AG04450 (cell line): ENCODE measurements around the gene DEXI. TPM values are rescaled to one million over a fixed set of nuclear protein-coding genes. Genes with fewer than 3 reads are reported as not detected.

Source experiments
- CTCF ChIA-PET: fragments of 300-600, 350-600 bp; formaldehyde crosslinking; extraction: SDS; loops from one replicate; lab custom pipeline; 2022; ENCODE audit warnings: antibody characterized with exemption, inconsistent platforms; lab: Charles Lee
- POLR2A ChIA-PET: fragments of 350-600 bp; formaldehyde crosslinking; extraction: SDS; loops from one replicate; lab custom pipeline; 2021; ENCODE audit warnings: antibody characterized with exemption, inconsistent platforms; lab: Yijun Ruan, JAX
- DNase-seq: peaks from one replicate; pipeline ENCODE4 v3.0.0-alpha.2; 2011; ENCODE audit warnings: low read depth, low spot score
- H3K27ac ChIP-seq: one replicate; pipeline ENCODE4 v1.5.1; 2012; ENCODE audit warnings: low read depth, low read length, control low read depth
- H3K27me3 ChIP-seq: one replicate; pipeline ENCODE4 v1.6.0; 2012; ENCODE audit warnings: low read length; ENCODE audit not compliant: control insufficient read depth, insufficient read depth
- H3K4me3 ChIP-seq: 2 replicates; pipeline ENCODE4 v1.5.1; 2011; ENCODE audit warnings: mild to moderate bottlenecking, low read depth, low read length, control low read depth
- H3K9me3 ChIP-seq: 2 replicates; pipeline ENCODE4 v1.5.1; 2012; ENCODE audit warnings: low read length; ENCODE audit not compliant: control insufficient read depth, insufficient read depth
- CTCF ChIP-seq: IDR thresholded peaks from 2 replicates; pipeline ENCODE4 v1.5.1; 2011; ENCODE audit warnings: low read depth, low read length, control low read depth, inconsistent platforms
- polyA plus RNA-seq: library from polyadenylated mRNA; depleted of rRNA; stranded (reverse); fragments of >200 nt; gene quantifications from 2 replicates; pipeline ENCODE4 v1.2.3, GENCODE V29; 2011

DEXI gene
- polyA plus RNA-seq, 1 experiment = 37.3 TPM

GRCh38 chr16:10922328-10923145 is 19.7 kb downstream of the DEXI start:
- POLR2A ChIA-PET = interaction anchor here (0.6 kb wide), 1 partner anchor 171 kb away, joined by 3 read pairs; no protein-coding TSS in a partner anchor
- Histone ChIP-seq H3K4me3 (no peak overlapping the region), H3K27ac (no peak overlapping the region), H3K9me3 (no peaks in the 10 kb centered on the region; the same call in 1 of the 2 replicates), H3K27me3 (no peaks in the 10 kb centered on the region)
- no peak for TF ChIP-seq CTCF
- no peak for DNase-seq
- CTCF ChIA-PET = no interaction called here

- Histone ChIP-seq H3K27ac (no peak overlapping the region), H3K9me3 (no peaks in the 10 kb centered on the region; the same call in 1 of the 2 replicates), H3K27me3 (no peaks in the 10 kb centered on the region), H3K4me3 (no peak overlapping the region)
- no peak for DNase-seq
- ChIA-PET POLR2A (no interaction called here), CTCF (interaction anchor here (1.0 kb wide), 2 partner anchors 10 to 407 kb away, joined by 3 to 6 read pairs; no protein-coding TSS in a partner anchor)
- no peak for TF ChIP-seq CTCF
These were observed 20.5 kb downstream of the DEXI start for GRCh38 chr16:10921536-10922327.

GRCh38 chr16:10920726-10921427 is 21.4 kb downstream of the DEXI start:
- no peak overlapping the region for H3K27ac ChIP-seq
- POLR2A ChIA-PET = no interaction called here
- H3K4me3 ChIP-seq = no peak overlapping the region
- no peaks in the 10 kb centered on the region for H3K27me3 ChIP-seq
- no peaks in the 10 kb centered on the region; the same call in 1 of the 2 replicates for H3K9me3 ChIP-seq
- no peak for DNase-seq
- no peak for TF ChIP-seq CTCF
- CTCF ChIA-PET = interaction anchor here (1.0 kb wide), 2 partner anchors 11 to 406 kb away, joined by 3 to 6 read pairs; no protein-coding TSS in a partner anchor

GRCh38 chr16:10919003-10919351 is 23.3 kb downstream of the DEXI start:
- no peak overlapping the region for H3K4me3 ChIP-seq
- TF ChIP-seq CTCF = no peak
- H3K9me3 ChIP-seq = no peaks in the 10 kb centered on the region; the same call in 1 of the 2 replicates
- CTCF ChIA-PET = interaction anchor here (0.6 to 3.2 kb wide), 40 partner anchors 8 to 1880 kb away, joined by 3 to 46 read pairs (median 4); partner anchors contain the start of genes DEXI, EMP2 and NUBP1
- DNase-seq = no peak
- H3K27me3 ChIP-seq = no peaks in the 10 kb centered on the region
- no peak overlapping the region for H3K27ac ChIP-seq
- POLR2A ChIA-PET = no interaction called here
